Epithelial cell of proximal tubule (primary cell): ENCODE results near the gene MYO3B. TPM values are rescaled to one million over a fixed set of nuclear protein-coding genes. Genes with fewer than 3 reads are reported as not detected.
A peak's percentile ranks its signal among the peaks of the same experiment; 100 is the strongest.

Experiments
- DNase-seq: peaks from one replicate; pipeline ENCODE4 v3.0.0-alpha.2; 2011; ENCODE audit warnings: low read depth
- H3K4me3 ChIP-seq: 2 replicates; pipeline ENCODE4 v1.5.1; 2011; ENCODE audit warnings: low read depth, mild to moderate bottlenecking, low read length
- total RNA-seq: library from RNA; depleted of rRNA; stranded (reverse); fragments of >200 nt; gene quantifications from 2 replicates; pipeline ENCODE4 v1.2.3, GENCODE V29; 2015
- TF ChIP-seq, protein P1 (sequence below): conservative IDR thresholded peaks from 2 replicates; pipeline ENCODE4 v1.5.1; 2012; ENCODE audit warnings: low read depth, mild to moderate bottlenecking, low read length

Gene MYO3B
- total RNA-seq, 1 donor from 2014 or later = 0.35 TPM

DNA sequence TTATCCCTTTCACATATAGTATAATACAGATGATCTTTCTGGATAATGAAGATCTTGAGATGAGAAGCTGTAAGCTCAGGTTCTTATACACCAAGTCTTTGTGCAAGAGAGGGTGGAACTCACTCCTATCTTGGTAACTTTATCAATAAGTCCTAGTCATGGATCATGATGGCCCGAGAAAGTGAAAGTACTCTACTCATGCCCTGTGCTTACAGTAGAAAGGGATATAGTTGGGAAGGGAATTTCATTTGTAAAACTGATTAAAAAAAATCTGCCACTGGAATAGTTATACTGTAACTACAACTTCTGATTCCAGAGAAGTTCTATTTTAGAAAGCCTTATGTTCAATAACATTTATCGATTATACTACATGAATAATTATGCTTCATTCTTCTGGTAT is 51.8 kb downstream of the MYO3B start:
- TF ChIP-seq, protein P1, sequence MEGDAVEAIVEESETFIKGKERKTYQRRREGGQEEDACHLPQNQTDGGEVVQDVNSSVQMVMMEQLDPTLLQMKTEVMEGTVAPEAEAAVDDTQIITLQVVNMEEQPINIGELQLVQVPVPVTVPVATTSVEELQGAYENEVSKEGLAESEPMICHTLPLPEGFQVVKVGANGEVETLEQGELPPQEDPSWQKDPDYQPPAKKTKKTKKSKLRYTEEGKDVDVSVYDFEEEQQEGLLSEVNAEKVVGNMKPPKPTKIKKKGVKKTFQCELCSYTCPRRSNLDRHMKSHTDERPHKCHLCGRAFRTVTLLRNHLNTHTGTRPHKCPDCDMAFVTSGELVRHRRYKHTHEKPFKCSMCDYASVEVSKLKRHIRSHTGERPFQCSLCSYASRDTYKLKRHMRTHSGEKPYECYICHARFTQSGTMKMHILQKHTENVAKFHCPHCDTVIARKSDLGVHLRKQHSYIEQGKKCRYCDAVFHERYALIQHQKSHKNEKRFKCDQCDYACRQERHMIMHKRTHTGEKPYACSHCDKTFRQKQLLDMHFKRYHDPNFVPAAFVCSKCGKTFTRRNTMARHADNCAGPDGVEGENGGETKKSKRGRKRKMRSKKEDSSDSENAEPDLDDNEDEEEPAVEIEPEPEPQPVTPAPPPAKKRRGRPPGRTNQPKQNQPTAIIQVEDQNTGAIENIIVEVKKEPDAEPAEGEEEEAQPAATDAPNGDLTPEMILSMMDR = no peak
- DNase-seq = no peak
- no peak overlapping the region for H3K4me3 ChIP-seq

DNA sequence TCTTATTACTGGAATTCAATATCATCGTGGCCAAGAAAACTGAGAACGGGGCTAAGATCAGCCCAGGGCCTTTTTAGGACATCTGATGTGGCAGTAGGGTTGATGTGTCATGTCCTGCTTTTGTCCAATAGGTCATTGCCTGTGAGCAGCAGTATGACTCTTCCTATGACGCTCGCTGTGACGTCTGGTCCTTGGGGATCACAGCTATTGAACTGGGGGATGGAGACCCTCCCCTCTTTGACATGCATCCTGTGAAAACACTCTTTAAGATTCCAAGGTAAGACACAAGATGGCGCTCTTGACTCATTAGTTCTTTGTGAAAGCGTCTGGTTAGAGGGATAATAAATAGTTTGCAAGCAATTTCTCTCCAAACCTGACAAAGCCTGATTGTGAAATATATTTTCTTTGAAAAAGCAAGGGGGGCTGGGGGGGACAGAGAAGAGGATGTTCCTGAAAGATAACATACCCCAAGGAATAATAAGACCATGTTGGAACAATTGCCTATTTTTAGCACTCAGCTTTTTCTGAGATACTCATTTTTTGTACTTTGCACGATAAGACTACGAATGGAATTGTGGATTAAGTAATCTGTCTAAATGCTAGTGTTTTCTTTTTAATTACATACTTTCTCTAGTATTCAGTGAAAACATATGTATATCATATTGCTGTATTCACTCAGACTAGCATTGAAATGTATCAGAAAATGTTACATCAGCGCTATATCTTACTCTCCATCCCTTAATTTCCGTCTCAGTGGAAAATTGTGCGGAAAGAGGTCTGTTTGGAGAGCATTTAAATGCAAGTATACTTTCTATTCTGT is 58.1 kb downstream of the MYO3B start:
- no peak for DNase-seq
- H3K4me3 ChIP-seq = no peak overlapping the region
- TF ChIP-seq, protein P1 = peak; percentile 66

DNA sequence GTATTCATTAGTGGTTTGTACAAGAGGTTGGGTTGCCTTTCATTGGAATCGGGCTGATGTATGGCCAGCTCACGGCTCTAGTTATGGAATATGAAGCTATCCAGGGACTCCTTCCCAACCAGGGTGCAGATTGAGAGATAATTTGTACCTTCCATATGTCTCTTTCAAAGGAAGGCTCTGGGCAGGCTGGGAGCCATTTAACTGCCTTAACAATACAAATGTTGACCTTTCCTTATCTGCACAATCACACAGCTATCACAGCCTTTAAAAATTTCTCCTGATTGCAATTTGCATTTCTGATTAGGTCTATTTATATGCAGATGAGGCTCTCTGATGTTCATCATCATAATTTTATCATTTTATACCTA is 58.7 kb downstream of the MYO3B start:
- H3K4me3 ChIP-seq = no peak overlapping the region
- DNase-seq = no peak
- TF ChIP-seq, protein P1 = no peak

DNA sequence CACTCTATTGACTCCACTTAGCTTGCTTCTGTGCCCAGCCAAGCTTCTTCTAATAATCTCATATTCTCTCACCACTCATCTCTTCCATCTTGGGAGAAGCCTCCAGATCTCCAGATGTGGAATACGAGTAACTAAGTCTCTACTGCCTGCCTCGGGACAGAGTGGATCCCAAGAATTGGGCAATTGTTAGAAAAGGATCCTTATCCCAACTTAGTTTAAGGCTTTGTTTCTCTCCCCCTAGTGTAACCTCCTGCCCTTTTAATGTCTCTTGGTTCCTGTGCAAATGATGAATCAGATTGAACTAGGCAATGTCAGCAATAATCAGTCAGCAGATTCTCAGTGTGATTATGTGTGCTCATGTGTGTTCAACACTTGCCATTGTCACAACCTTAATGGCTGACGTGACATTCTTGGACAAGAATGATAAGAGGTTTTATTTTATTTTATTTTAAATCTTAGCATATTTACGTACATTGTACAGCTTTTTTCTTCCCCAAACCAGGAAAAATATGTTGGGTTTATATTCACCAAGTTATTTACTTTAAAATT is 59.7 kb downstream of the MYO3B start:
- H3K4me3 ChIP-seq = no peak overlapping the region
- TF ChIP-seq, protein P1 = no peak
- no peak for DNase-seq

DNA sequence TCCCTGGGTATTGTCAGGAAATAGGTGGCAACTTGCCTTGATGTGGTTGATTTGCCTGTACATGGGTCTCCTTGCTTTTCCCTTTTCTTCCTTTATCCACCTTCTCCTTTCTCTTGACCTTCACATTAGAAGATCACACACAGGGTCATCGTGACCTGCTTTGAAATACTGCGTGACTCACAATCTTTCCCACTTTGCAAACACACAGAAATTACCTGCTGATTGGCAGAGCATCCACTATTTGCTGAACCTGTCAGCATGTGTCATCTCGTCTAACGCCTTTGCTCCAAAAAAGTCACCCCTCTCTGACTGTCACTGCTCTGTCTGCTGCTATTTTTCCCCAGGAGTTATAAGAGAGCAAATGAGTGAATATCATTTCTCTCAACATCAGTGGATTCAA is 60.8 kb downstream of the MYO3B start:
- no peak for DNase-seq
- TF ChIP-seq, protein P1 = no peak
- H3K4me3 ChIP-seq = no peak overlapping the region

DNA sequence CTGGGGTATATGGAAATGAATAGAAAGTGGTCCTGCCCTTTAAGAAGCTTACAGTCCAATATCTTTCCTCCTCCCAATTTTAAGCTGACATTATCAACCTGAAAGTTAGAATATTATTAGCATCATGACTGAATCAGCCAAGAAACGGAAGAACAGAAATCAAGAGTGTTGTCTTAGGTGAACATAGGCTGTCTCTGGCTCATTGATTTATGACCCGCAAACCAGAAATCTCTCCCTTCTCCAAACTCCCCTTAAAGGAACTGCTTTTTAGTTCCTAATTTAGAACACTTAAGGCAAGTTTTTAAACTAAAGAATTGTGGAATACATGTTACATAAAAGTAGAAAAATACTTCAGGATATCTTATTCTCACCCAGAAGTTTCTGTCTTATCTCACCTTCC is 62.7 kb downstream of the MYO3B start:
- H3K4me3 ChIP-seq = no peak overlapping the region
- no peak for DNase-seq
- TF ChIP-seq, protein P1 = no peak

DNA sequence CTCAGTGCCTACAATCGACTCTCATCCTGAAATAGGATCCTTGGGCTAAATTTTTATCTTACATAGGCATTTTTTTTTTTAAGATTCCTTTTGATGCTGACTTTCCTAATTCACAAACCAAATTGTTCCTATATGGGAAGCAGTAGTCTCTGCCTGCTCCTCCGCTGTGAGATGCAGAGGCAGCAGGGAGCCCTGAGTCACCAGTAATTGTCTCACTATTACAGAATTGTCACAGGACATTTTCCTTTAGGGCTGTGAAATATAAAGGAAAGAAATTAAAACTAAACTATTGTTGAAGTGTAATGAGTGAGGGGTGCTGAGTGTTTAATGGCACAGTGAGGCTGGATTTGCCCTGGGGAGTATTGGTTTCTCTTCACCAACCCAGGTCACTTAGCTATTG is 63.8 kb downstream of the MYO3B start:
- no peak for DNase-seq
- H3K4me3 ChIP-seq = no peak overlapping the region
- TF ChIP-seq, protein P1 = no peak
